OCI-LY3 (cell line): Measurements from ENCODE around the gene ACYP1.

Experiments
- H2AFZ ChIP-seq: fragments of 200-600, 300-600 bp; shearing (Covaris generic); 2 replicates; pipeline ENCODE4 v1.6.0; 2014; ENCODE audit warnings: antibody characterized with exemption, low read depth, low read length
- H3K27ac ChIP-seq: fragments of 200-600, 300-600 bp; sonication (generic); 2 replicates; pipeline ENCODE4 v1.5.1; 2014; ENCODE audit warnings: mild to moderate bottlenecking, low read length, moderate library complexity, mixed read lengths
- H3K27me3 ChIP-seq: fragments of 200-600, 300-600 bp; sonication (generic); 2 replicates; pipeline ENCODE4 v1.6.1; 2014; ENCODE audit warnings: low read depth, low read length, mixed read lengths
- H3K36me3 ChIP-seq: fragments of 200-600, 300-600 bp; sonication (generic); replicated peaks from 2 replicates; pipeline ENCODE3; 2014; ENCODE audit warnings: low read depth, low read length, mixed read lengths
- H3K4me1 ChIP-seq: fragments of 300-600, 200-600 bp; sonication (generic); 2 replicates; pipeline ENCODE4 v1.6.1; 2014; ENCODE audit warnings: low read length, mixed read lengths
- H3K4me2 ChIP-seq: fragments of 200-600, 300-600 bp; sonication (generic); 2 replicates; pipeline ENCODE4 v1.6.1; 2014; ENCODE audit warnings: low read length, mixed read lengths
- H3K4me3 ChIP-seq: fragments of 300-600, 200-600 bp; sonication (generic); 2 replicates; pipeline ENCODE4 v1.5.1; 2014; ENCODE audit warnings: antibody characterized with exemption, mild to moderate bottlenecking, low read length, moderate library complexity
- H3K79me2 ChIP-seq: fragments of 300-600, 200-600 bp; shearing (Covaris generic); 2 replicates; pipeline ENCODE4 v1.6.1; 2014; ENCODE audit warnings: mild to moderate bottlenecking, low read length, mixed read lengths
- H3K9ac ChIP-seq: fragments of 300-600, 200-600 bp; shearing (Covaris generic); 2 replicates; pipeline ENCODE4 v1.6.0; 2014; ENCODE audit warnings: mild to moderate bottlenecking, low read length, moderate library complexity
- H3K9me3 ChIP-seq: fragments of 200-600, 300-600 bp; shearing (Covaris generic); 2 replicates; pipeline ENCODE4 v1.6.1; 2014; ENCODE audit warnings: low read length, mixed read lengths; ENCODE audit not compliant: insufficient read depth
- H4K20me1 ChIP-seq: fragments of 200-600, 300-600 bp; sonication (generic); 2 replicates; pipeline ENCODE4 v1.6.1; 2016; ENCODE audit warnings: low read length, mixed read lengths; ENCODE audit not compliant: insufficient read depth
- CTCF ChIP-seq: fragments of 200-600, 300-600 bp; sonication (generic); IDR thresholded peaks from 2 replicates; pipeline ENCODE4 v1.5.1; 2014; ENCODE audit warnings: antibody characterized with exemption, low read length, low read depth
- EZH2phosphoT487 ChIP-seq: fragments of 200-600 bp; shearing (Covaris generic); IDR thresholded peaks from 2 replicates; pipeline ENCODE4 v1.6.1; 2018; ENCODE audit warnings: antibody characterized with exemption, mixed run types, low read depth

ACYP1 gene

GRCh38 chr14:75098682-75099081 is 34.9 kb upstream of the ACYP1 start:
- Histone ChIP-seq H3K79me2 (no peaks in the 10 kb centered on the region), H3K4me1 (no peaks in the 10 kb centered on the region), H3K9me3 (no peaks in the 10 kb centered on the region), H3K36me3 (peaks cover 50% of the 10 kb centered on the region), H3K27me3 (no peaks in the 10 kb centered on the region), H4K20me1 (no peaks in the 10 kb centered on the region), H3K4me2 (no peak overlapping the region), H3K4me3 (no peak overlapping the region), H2AFZ (no peak overlapping the region), H3K27ac (no peak overlapping the region), H3K9ac (no peak overlapping the region)
- TF ChIP-seq EZH2phosphoT487 (no peak), CTCF (no peak)

GRCh38 chr14:75098212-75098611 is 34.4 kb upstream of the ACYP1 start:
- H3K4me1 ChIP-seq: no peaks in the 10 kb centered on the region
- TF ChIP-seq CTCF (no peak), EZH2phosphoT487 (no peak)
- no peaks in the 10 kb centered on the region for H4K20me1 ChIP-seq
- no peak overlapping the region for H3K4me2 ChIP-seq
- H3K4me3 ChIP-seq: no peak overlapping the region
- no peaks in the 10 kb centered on the region for H3K79me2 ChIP-seq
- no peak overlapping the region for H3K27ac ChIP-seq
- H3K27me3 ChIP-seq: no peaks in the 10 kb centered on the region
- no peaks in the 10 kb centered on the region for H3K9me3 ChIP-seq
- H2AFZ ChIP-seq: no peak overlapping the region
- no peak overlapping the region for H3K9ac ChIP-seq
- peaks cover 48% of the 10 kb centered on the region for H3K36me3 ChIP-seq

- H3K36me3 ChIP-seq: peaks cover 51% of the 10 kb centered on the region
- H3K9me3 ChIP-seq: no peaks in the 10 kb centered on the region
- no peak overlapping the region for H3K4me2 ChIP-seq
- H3K9ac ChIP-seq: no peak overlapping the region
- TF ChIP-seq EZH2phosphoT487: no peak
- TF ChIP-seq CTCF: no peak
- H3K27me3 ChIP-seq: no peaks in the 10 kb centered on the region
- no peaks in the 10 kb centered on the region for H4K20me1 ChIP-seq
- H3K27ac ChIP-seq: no peak overlapping the region
- H2AFZ ChIP-seq: no peak overlapping the region
- no peaks in the 10 kb centered on the region for H3K4me1 ChIP-seq
- H3K79me2 ChIP-seq: no peaks in the 10 kb centered on the region
- no peak overlapping the region for H3K4me3 ChIP-seq
These were observed 33.1 kb upstream of the ACYP1 start for GRCh38 chr14:75096959-75097358.

- Histone ChIP-seq H3K36me3 (peaks cover 56% of the 10 kb centered on the region), H3K4me2 (no peak overlapping the region), H3K9me3 (no peaks in the 10 kb centered on the region), H3K27me3 (no peaks in the 10 kb centered on the region), H3K79me2 (no peaks in the 10 kb centered on the region), H3K9ac (no peak overlapping the region), H3K4me3 (no peak overlapping the region), H2AFZ (no peak overlapping the region), H3K4me1 (no peaks in the 10 kb centered on the region), H4K20me1 (no peaks in the 10 kb centered on the region), H3K27ac (no peak overlapping the region)
- TF ChIP-seq CTCF (no peak), EZH2phosphoT487 (no peak)
These were observed 31.9 kb upstream of the ACYP1 start for GRCh38 chr14:75095690-75096089.
